GDM1 (cell line): ENCODE data around the gene FAM98B.
A peak's percentile ranks its signal among the peaks of the same experiment; 100 is the strongest.

ENCODE experiments used
- DNase-seq: peaks from one replicate; lab custom pipeline; 2025; lab: John Stamatoyannopoulos, UW

FAM98B gene

DNA sequence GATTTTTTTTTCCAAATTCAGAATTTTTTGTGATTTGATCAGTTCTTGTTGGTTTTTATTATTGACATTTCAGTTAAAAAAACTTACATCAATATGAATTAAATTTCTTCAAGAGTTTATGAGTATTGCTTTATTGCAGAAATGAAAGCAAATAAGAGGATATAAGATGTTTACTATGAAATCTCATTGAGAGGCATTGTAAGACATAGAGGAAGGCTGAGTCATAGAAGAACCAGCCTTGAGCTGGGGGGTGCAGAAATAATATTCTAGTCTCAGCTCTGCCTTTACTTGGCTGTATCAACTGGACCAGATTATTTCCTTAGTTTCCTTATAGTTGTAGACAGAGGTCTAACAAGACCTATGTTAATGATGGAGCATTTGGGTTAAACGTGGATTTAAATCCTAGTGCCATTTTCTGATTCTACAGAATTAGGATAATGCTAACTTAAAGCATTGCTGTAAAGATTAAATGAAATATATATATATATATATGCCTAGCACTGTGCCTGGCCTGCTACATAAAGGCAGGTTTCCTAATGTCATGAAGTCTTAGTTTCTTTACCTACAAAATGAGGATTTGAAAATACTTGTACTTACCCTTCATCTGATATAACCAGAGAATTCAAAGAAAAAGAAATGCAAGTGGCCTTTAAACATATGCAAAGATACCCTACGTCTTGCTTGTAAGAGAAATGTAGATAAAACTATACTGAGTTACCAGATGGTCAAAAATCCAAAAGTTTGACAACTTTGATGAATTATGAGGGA lies 7.3 kb downstream of the FAM98B start:
- no peak for DNase-seq

DNA sequence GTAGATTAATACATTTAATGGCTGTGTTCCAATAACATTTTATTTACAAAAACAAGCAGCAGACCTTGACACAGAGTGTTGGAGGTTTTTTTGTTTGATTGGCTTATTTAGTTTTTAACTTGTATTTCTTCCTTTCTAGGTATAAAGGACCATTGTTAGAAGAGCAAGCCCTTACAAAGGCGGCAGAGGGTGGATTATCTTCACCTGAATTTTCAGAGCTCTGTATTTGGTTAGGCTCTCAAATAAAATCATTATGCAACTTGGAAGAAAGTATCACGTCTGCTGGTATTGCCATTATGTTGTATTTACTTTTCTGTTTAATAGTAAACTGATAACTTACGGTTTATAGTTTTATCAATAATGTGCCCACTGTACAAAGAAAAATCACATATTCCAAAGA lies 10.0 kb downstream of the FAM98B start:
- DNase-seq, result no peak

- DNase-seq, result no peak
Observed at GRCh38 chr15:38464675-38465074, 10.7 kb downstream of the FAM98B start.

- DNase-seq, result no peak
Observed at GRCh38 chr15:38470816-38471215, 16.9 kb downstream of the FAM98B start.

DNA sequence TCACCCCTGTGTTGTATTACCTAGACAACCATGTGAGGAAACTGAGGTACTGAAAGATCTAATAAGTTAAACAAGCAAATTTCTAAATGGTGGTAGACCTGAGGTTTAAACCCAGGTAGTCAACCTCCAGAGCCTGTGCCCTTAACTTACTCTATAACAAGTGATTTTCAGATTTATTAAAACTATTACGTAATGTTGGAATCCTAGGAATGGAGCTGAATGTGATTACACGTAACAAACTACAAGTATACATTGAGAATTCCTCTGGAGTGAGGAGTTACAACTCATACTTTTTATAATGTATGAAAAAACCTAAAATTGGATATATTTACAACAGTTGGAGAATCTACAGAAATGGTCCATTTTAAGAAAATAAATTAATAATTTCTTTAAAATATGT lies 18.0 kb downstream of the FAM98B start:
- DNase-seq, result no peak

GRCh38 chr15:38474155-38474757 lies 20.3 kb downstream of the FAM98B start:
- DNase-seq, result peak; percentile 54

GRCh38 chr15:38475361-38475760 lies 21.4 kb downstream of the FAM98B start:
- no peak for DNase-seq

DNA sequence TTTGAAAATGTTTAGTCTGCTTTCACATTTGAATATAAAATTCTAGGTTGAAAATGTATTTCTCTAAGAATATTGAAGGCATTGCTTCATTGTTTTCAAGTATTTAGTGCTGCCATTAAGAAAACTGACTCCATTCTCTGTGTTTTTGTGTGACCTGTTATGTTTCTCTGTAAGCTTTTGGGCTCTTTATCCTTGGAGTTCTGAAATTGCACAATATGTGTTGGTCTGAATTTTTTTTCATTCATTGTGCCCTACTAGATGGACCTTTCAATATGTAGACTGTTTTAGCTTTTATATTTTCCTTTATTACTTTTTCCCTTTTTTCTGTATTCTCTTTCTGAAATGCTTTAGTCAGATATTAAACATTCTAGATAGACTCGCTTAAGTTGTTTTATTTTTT lies 22.2 kb downstream of the FAM98B start:
- no peak for DNase-seq

DNA sequence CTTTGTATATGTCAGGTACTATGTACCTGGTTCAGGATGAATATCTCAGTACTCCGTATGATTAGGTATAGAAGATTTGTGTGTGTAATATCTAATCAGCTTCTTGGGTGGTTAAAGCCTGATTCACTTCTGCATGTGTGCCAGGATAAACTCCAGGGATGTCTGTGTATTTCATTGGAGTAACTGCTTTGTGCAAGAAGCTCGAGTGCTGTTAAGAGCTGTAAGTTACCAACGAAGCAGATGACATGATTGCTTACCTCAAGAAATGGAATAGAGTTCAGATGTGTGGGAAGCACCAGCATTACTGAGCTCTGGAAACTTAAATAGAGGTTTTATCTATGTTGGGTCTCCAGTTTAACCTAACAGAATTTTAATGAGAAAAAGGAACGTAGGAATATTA lies 23.7 kb downstream of the FAM98B start:
- DNase-seq, result no peak

- no peak for DNase-seq
Observed at GRCh38 chr15:38479266-38479665, 25.3 kb downstream of the FAM98B start.

GRCh38 chr15:38479756-38480155 lies 25.8 kb downstream of the FAM98B start:
- no peak for DNase-seq

DNA sequence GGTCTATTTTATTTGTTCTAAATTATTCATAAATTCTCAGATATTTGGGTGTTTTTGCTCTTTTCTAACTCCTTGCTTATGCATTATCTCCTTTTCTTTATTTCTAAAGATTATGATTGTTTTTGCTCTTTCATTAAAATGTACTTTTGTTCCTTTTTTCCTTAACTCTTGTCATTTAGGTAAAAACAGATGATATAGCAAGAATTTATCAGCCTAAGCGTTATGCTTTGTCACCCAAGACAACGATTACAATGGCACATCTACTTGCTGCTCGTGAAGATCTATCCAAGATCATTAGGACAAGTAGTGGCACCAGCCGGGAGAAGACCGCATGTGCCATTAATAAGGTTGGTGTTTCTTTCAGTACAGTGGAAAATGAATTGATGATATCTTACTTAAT lies 27.2 kb downstream of the FAM98B start:
- DNase-seq, result no peak

DNA sequence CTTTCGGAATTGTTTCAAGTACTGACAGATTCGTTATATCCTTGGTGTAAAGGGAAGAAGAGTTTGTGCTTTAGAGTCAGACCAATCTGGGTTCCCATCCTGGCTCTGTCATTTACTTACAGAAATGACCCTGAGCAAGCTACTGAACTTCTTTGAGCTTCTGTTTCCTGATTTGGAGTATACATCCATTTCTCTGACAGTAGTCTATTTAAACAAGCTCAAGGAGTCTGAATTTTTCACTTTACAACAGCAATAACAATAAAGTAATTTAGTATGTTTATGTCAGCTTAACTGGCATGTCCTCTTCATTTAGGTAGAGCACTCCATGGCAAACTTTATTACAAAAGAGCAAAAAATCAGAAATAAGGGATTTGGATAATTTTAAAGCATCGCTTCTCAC lies 27.8 kb downstream of the FAM98B start:
- DNase-seq, result no peak

- no peak for DNase-seq
Observed at GRCh38 chr15:38482572-38482971, 28.6 kb downstream of the FAM98B start.

GRCh38 chr15:38486936-38487335 lies 33.0 kb downstream of the FAM98B start:
- DNase-seq, result no peak

DNA sequence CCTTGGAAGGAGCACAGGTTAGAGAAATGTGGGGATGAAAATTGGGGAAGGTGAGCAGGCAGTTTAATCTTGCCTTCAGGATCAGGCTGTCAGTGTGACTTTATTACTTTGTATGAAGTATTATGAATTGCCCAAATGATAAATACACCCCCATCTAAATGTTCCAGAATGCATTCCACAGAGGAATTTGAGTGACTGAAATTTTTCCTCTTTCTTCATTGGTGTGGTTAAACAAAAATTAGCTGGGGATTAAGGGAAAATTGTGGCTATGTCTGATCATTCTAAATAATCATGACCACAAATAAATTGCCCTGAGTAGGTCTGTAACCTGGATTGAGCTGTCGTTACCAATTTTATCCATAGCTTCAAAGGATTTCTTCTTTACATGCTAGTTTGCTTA lies 33.5 kb downstream of the FAM98B start:
- DNase-seq, result no peak

DNA sequence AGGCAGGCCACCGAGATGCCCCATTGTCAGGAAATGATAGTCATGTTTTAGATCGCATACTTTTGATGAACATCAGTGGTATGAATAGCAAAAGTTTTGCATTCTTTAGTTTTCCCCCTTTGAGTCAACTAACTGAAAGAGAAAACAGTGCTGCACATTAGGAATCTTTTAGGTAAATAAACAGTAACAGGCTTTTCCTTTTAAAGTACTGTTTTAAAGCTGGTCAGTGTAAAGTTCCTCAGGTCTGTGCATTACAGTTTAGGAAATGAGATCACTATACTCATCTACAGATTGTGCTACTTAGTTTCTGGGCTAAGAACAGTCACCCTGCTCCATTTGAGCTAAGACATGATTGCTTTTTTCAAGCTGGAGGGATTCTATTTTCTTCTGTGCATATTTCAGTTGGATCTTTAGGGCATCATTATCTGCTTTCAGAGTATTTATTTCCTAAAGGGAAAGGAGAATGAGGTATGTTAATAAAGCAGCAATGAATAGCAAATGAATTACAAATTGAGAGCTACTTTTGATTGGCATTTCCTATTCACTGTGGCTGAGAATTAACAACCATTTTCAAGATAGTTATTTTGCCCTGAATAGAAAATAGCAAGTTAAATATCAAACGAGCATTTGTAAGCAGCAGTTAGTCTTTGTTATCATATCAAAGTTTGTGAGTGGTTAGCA lies 36.5 kb downstream of the FAM98B start:
- no peak for DNase-seq

DNA sequence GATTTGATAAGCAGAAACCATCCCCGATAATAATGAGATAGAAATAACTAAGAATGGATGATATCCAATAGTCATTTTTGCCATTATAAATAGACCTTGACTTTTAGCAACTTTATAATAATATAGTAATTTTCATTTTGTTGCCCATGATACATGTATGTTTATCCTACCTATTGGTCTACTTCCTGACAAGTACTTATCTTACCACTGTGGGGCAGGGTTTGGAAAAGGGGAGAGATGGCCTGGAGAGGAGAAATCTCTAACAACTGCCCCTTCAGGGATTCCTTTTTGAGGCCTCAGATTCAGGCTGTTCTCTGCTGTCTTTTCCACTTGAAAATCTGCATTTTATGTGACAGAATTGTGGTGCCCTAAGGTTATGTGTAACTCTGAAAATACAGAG lies 42.2 kb downstream of the FAM98B start:
- DNase-seq, result no peak

DNA sequence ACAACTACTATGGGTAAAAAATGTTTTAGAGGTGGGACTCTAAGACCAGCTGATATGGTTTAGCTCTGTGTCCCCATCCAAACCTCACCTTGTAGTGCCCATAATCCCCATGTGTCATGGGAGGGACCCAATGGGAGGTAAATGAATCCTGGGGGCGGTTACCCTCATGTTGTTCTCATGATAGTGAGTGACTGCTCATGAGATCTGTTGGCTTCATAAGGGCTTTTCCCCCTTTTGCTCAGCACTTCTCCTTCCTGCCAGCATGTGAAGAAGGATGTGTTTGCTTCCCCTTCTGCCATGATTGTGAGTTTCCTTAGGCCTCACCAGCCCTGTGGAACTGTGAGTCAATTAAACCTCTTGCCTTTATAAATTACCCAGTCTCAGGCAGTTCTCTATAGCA lies 45.7 kb downstream of the FAM98B start:
- no peak for DNase-seq

GRCh38 chr15:38503496-38503895 lies 49.6 kb downstream of the FAM98B start:
- DNase-seq, result no peak

- no peak for DNase-seq
Observed at GRCh38 chr15:38504680-38505467, 50.9 kb downstream of the FAM98B start.

GRCh38 chr15:38506997-38507396 lies 53.1 kb downstream of the FAM98B start:
- DNase-seq, result no peak

DNA sequence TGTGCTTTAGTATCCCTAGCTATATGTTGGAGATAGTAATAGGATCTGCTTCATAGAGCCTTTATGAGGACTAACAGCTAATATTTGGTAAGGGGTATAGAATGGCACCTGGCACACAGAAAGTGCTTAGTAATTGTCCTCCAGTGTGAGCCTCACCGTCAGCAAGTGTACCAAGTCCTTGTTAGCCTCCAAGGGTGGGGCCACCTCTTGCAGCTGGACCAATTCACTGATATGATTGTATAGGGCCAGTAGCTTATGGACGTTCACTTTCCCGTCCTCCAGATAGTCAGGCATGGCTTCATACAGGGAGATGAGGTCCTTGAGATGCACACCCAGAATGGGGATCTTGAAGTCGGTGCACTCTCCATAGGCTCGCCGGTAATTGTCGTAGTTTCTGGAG lies 53.6 kb downstream of the FAM98B start:
- no peak for DNase-seq
